Transverse colon (tissue), 4 donors: ENCODE data around the gene RAB4A. TPM values are rescaled to one million over a fixed set of nuclear protein-coding genes. Genes with fewer than 3 reads are reported as not detected.

Experiments
- DNase-seq: peaks from one replicate; pipeline ENCODE4 v3.0.0-alpha.2; 2019
- H3K27ac ChIP-seq, 4 donors: fragments of 200-600 bp; sonication (generic); 2 replicates each; pipeline ENCODE4 v1.5.1; 2016 to 2018; ENCODE audit warnings: inconsistent platforms in 4 of 4
- H3K27me3 ChIP-seq: fragments of 200-600 bp; sonication (generic); 2 replicates; pipeline ENCODE4 v1.5.1; 2017; ENCODE audit warnings: inconsistent platforms
- H3K36me3 ChIP-seq, 4 donors: fragments of 200-600 bp; sonication (generic); 2 replicates each; pipeline ENCODE4 v1.5.1; 2017 to 2019; ENCODE audit warnings: inconsistent platforms in 4 of 4
- H3K4me1 ChIP-seq, 4 donors: fragments of 200-600 bp; sonication (generic); 2 replicates each; pipeline ENCODE4 v1.5.1; 2017 to 2020; ENCODE audit warnings: inconsistent platforms in 4 of 4
- H3K4me3 ChIP-seq, 4 donors: fragments of 200-600 bp; sonication (generic); 1 replicate in 1 of 4; 2 replicates in 3 of 4; pipeline versions ENCODE4 v1.5.1 to v1.6.1; 2017 to 2019; ENCODE audit warnings: inconsistent platforms in 4 of 4
- H3K9me3 ChIP-seq, 2 donors: fragments of 200-600 bp; sonication (generic); 2 replicates each; pipeline ENCODE4 v1.5.1; 2017 to 2019; ENCODE audit warnings: inconsistent platforms in 2 of 2
- EP300 ChIP-seq: sonication (generic); formaldehyde crosslinking; IDR thresholded peaks from one replicate; pipeline ENCODE4 v1.6.1; 2017; ENCODE audit warnings: antibody characterized with exemption, low read depth
- POLR2A ChIP-seq: fragments of 450-650 bp; IDR thresholded peaks from one replicate; pipeline ENCODE4 v1.6.1; 2016; ENCODE audit warnings: antibody characterized with exemption, mild to moderate bottlenecking, moderate library complexity
- POLR2AphosphoS5 ChIP-seq, 3 donors: sonication (generic); formaldehyde crosslinking; IDR thresholded peaks; one replicate each; pipeline ENCODE4 v1.6.1; 2016; ENCODE audit warnings: antibody characterized with exemption in 3 of 3
- WGBS, 2 donors: methylation state at CpG; one replicate each; pipeline ENCODE4 v1.1.5; 2018; ENCODE audit warnings: low coverage in 1 of 2; 5-methylcytosine and 5-hydroxymethylcytosine counted together
- in situ Hi-C, 4 donors: fragments of 200-750 bp; cut with MboI; loops; one replicate each; pipeline versions ENCODE4 v1.15.0 to v1.15.1; 2017; ENCODE audit warnings: low sequenced_read_pairs in 3 of 4, low pct_ligation_motif_present in 1 of 4, low pct_unique_long_range_greater_than_20kb in 1 of 4
- intact Hi-C: fragments of 100-400 bp; cut with DNase I; formaldehyde crosslinking; loops from one replicate; pipeline ENCODE4 v1.15.1; 2023; ENCODE audit warnings: low total_unique reads
- total RNA-seq, 4 donors: library from RNA; depleted of rRNA; stranded (reverse); fragments of >200 nt; gene quantifications; one replicate each; pipeline ENCODE4 v1.1.0, GENCODE V29; 2016
- TF ChIP-seq, protein P1 (sequence below), 5 experiments: fragments of 200-600 bp in 3 of 5; fragments of 450-650 bp in 2 of 5; sonication (generic) in 3 of 5; IDR thresholded peaks; 1 replicate in 2 of 5; 2 replicates in 3 of 5; pipeline ENCODE4 v1.5.1; 2016 to 2017; ENCODE audit warnings: antibody characterized with exemption in 5 of 5, inconsistent platforms in 3 of 5, mild to moderate bottlenecking in 2 of 5, moderate library complexity in 1 of 5

RAB4A gene
- total RNA-seq, 4 donors from 2014 or later: 7.4 to 56.9 (median 28.0) TPM

GRCh38 chr1:229298420-229298819 is 27.5 kb downstream of the RAB4A start:
- intact Hi-C loops (no loop called here), in situ Hi-C loops (no loop called here)
- Histone ChIP-seq H3K36me3 (peaks cover 0 to 29% (median 13%) of the 10 kb centered on the region in 4 donors), H3K27me3 (no peaks in the 10 kb centered on the region), H3K4me1 (no peaks in the 10 kb centered on the region), H3K4me3 (no peak overlapping the region), H3K9me3 (no peaks in the 10 kb centered on the region), H3K27ac (no peak overlapping the region)
- TF ChIP-seq POLR2A (no peak), EP300 (no peak), POLR2AphosphoS5 (IDR thresholded peaks at IDR 0.05) (no peak)
- TF ChIP-seq, protein P1, sequence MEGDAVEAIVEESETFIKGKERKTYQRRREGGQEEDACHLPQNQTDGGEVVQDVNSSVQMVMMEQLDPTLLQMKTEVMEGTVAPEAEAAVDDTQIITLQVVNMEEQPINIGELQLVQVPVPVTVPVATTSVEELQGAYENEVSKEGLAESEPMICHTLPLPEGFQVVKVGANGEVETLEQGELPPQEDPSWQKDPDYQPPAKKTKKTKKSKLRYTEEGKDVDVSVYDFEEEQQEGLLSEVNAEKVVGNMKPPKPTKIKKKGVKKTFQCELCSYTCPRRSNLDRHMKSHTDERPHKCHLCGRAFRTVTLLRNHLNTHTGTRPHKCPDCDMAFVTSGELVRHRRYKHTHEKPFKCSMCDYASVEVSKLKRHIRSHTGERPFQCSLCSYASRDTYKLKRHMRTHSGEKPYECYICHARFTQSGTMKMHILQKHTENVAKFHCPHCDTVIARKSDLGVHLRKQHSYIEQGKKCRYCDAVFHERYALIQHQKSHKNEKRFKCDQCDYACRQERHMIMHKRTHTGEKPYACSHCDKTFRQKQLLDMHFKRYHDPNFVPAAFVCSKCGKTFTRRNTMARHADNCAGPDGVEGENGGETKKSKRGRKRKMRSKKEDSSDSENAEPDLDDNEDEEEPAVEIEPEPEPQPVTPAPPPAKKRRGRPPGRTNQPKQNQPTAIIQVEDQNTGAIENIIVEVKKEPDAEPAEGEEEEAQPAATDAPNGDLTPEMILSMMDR (IDR thresholded peaks at IDR 0.05): no peak
- no peak for DNase-seq

DNA sequence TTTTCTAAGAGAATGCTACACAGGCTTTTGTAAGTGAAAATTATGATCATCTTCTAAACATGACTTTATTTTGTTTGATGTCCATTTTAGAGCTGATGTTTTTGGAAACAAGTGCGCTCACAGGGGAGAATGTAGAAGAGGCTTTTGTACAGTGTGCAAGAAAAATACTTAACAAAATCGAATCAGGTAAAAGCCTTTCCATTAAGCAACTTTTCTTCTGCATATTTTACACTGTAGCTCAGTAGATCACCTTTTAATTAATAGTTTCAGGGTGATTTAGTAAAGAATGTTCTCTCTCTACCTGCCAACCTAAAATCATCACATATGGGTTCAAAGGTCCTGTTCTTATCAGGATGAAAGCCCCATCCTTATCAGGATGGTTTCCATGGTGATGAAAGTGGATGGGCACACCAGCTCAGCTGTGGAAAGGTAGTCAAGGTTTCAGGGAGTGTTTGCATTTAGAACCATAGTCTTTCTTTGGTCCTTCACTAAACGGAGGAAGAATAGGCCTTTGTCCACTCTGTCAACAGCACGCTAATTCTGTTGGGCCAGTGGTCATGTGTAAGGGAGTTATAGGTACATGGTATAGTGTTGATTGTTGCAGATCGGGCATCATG is 28.1 kb downstream of the RAB4A start:
- DNase-seq: no peak
- Histone ChIP-seq H3K4me3 (no peak overlapping the region), H3K27ac (no peak overlapping the region), H3K27me3 (no peaks in the 10 kb centered on the region), H3K4me1 (no peaks in the 10 kb centered on the region), H3K36me3 (peaks cover 0 to 32% (median 16%) of the 10 kb centered on the region in 4 donors), H3K9me3 (no peaks in the 10 kb centered on the region)
- intact Hi-C loops (no loop called here), in situ Hi-C loops (no loop called here)
- TF ChIP-seq POLR2A (no peak), POLR2AphosphoS5 (IDR thresholded peaks at IDR 0.05) (no peak), EP300 (no peak)
- TF ChIP-seq, protein P1 (IDR thresholded peaks at IDR 0.05): no peak
- WGBS, 2 donors: 78 to 83% methylated on average over 5 of the region's 5 CpGs

DNA sequence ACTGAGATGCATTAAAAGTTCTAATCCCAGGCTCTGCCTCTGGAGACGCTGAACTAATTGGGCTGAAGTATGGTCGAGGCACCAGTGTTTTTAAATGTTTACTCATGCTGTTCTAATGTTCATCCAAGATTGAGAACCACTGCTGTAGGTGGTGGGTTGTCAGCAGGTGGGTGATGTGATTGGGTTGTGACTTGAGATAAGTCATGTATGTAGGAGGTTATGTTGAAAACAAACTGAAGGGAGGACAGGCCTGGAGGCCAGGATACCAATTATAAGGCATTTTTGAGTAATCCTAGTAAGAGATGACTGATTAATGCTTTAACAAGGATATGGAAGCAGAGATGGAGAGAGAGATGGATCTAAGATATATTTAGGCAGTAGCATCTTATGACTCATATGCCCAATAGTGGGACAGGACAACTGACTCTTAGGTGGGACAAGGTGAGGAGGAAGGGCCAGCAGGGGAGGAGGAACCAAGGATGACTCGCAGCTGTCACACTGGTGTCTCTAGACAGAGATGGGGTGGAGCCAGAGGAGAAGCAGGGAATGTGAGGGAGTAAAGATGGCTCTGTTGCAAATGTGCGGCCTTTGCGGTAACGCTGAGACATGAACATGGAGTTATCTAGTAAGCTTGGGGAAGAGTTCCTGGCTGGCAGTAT is 29.3 kb downstream of the RAB4A start:
- intact Hi-C loops (no loop called here), in situ Hi-C loops (no loop called here)
- WGBS, 2 donors: 92 to 97% methylated on average over 4 to 6 of the region's 6 CpGs
- peaks cover 0 to 40% (median 16%) of the 10 kb centered on the region in 4 donors for H3K36me3 ChIP-seq
- no peak overlapping the region for H3K4me3 ChIP-seq
- no peaks in the 10 kb centered on the region for H3K27me3 ChIP-seq
- H3K4me1 ChIP-seq: no peaks in the 10 kb centered on the region
- TF ChIP-seq EP300: no peak
- no peak for TF ChIP-seq POLR2AphosphoS5 (IDR thresholded peaks at IDR 0.05)
- no peak for TF ChIP-seq POLR2A
- TF ChIP-seq, protein P1 (IDR thresholded peaks at IDR 0.05): no peak
- no peaks in the 10 kb centered on the region for H3K9me3 ChIP-seq
- DNase-seq: no peak
- no peak overlapping the region for H3K27ac ChIP-seq

DNA sequence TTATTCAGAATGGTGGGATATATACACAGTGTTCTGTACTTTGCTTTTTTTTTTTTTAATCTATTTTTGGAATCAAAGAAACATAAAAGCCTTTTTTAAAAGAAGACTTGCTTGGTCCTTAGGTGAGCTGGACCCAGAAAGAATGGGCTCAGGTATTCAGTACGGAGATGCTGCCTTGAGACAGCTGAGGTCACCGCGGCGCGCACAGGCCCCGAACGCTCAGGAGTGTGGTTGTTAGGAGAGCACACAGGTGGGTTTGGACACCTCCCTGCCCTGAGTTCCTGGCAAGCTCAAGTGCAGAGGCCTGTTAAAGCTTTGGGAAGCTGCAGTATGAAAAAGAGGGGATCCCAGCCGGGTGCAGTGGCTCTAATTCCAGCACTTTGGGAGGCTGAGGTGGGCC is 31.8 kb downstream of the RAB4A start:
- Histone ChIP-seq H3K4me3 (no peak overlapping the region), H3K4me1 (no peaks in the 10 kb centered on the region), H3K27me3 (no peaks in the 10 kb centered on the region), H3K36me3 (peaks cover 0 to 45% (median 16%) of the 10 kb centered on the region in 4 donors), H3K27ac (no peak overlapping the region), H3K9me3 (no peaks in the 10 kb centered on the region)
- in situ Hi-C loops (no loop called here), intact Hi-C loops (no loop called here)
- TF ChIP-seq EP300 (no peak), POLR2A (no peak), POLR2AphosphoS5 (IDR thresholded peaks at IDR 0.05) (no peak)
- TF ChIP-seq, protein P1 (IDR thresholded peaks at IDR 0.05): no peak
- 96% methylated on average over 8 of the region's 8 CpGs; no CpG with 5 or more reads in 1 of the 2 donors for WGBS, 2 donors
- no peak for DNase-seq
